ENCODE data around the gene IFI16.
"Not testable (repeated sequence)": the region's sequence is repeated elsewhere in the genome, so short reads cannot be mapped to it uniquely, and the experiment has no call there.

Gene IFI16

DNA sequence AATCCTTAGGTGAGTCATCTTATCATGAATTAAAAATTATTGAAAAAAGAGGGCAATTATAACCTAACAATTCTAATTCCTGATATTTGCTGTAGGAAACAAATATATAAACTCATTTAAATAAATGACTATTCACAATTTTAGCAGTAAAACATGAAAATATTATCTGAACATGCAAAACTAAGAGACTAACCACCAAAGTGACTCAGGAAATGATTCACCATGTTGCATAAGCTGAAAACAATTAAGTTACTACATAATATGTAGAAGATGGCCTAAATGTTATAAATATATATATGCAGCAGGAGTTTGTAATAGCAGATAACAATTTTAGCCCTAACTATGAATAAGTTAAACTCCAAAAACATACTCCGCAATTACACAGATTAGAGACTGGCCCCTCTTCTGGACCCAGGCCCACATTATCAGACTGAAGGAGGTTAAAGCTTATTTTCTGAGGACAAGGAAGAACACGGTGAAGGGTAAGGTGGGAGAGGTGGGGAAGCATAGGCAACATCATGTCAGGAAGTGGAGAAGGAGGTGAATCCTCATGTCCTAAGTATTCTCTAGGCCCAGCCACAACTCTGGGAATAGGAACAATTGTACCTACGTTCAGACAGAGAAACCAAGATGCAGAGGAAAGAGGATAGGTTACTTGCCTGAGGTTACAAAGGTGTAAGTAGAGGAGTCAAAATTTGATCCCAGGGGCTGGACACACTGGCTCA is 82.5 kb downstream of the IFI16 start:
- no peak for DNase-seq (ENCODE audit: low read depth in 2 of 2)

- DNase-seq (ENCODE audit: low read depth in 2 of 2): no peak
Observed at GRCh38 chr1:159098596-159098995, 88.9 kb downstream of the IFI16 start.

- no peak for DNase-seq (ENCODE audit: low read depth in 2 of 2)
Observed at GRCh38 chr1:159100589-159100988, 90.9 kb downstream of the IFI16 start.

GRCh38 chr1:159103021-159103420 is 93.3 kb downstream of the IFI16 start:
- DNase-seq (ENCODE audit: low read depth in 2 of 2): not testable (repeated sequence)

Measured in activated CD8-positive, alpha-beta memory T cell treated with anti-CD3 and anti-CD28 coated beads for 4 hours (primary cell).